ENCODE measurements around the gene ASH1L.
"Not testable (repeated sequence)": the region's sequence is repeated elsewhere in the genome, so short reads cannot be mapped to it uniquely, and the experiment has no call there.

DNA sequence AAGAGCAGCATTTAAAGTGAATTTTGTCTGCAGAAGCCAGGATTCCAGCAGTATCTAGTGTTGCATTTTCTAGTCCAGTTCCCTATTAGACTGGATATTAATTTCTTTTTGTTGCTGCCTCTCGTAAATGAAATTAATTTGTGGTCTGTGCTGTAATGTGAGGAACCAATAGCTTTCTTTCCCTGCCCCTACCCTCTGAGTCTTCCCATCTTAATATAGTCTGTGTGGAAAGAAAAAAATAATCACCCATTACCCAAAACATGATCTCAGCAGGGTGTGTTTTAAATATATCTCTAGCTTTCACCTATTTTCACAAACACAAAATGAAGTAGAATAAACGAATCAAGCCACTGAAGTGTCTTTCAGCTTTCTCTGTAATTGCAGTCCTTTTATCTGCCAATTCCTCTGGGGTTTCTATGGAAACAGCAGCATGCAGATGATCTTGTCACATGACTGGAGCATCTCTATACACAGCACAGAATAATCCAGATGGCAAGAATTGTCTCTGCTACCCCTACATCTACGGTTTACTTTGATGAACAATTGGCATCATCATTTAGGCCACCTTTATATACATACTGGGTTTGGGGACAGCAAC, 33.4 kb upstream of the ASH1L start:
- TF ChIP-seq KLF10 (tag by site-specific recombination; IDR thresholded peaks at IDR 0.05); ZSCAN30 (tag by site-specific recombination; IDR thresholded peaks at IDR 0.05); ZFHX2 (tag by site-specific recombination; conservative IDR thresholded peaks at IDR 0.05); ZNF501 (tag by site-specific recombination; IDR thresholded peaks at IDR 0.05); ZNF114 (tag by site-specific recombination; IDR thresholded peaks at IDR 0.05); YY1 (tag by site-specific recombination; IDR thresholded peaks at IDR 0.05); ZNF391 (tag by site-specific recombination; IDR thresholded peaks at IDR 0.05; ENCODE audit: borderline replicate concordance, low read depth); ZNF76 (tag by site-specific recombination; IDR thresholded peaks at IDR 0.05; ENCODE audit: borderline replicate concordance, low read depth); ZBTB7A (tag by site-specific recombination; IDR thresholded peaks at IDR 0.05; ENCODE audit: low read depth): not testable (repeated sequence)
- TF ChIP-seq, protein P1, sequence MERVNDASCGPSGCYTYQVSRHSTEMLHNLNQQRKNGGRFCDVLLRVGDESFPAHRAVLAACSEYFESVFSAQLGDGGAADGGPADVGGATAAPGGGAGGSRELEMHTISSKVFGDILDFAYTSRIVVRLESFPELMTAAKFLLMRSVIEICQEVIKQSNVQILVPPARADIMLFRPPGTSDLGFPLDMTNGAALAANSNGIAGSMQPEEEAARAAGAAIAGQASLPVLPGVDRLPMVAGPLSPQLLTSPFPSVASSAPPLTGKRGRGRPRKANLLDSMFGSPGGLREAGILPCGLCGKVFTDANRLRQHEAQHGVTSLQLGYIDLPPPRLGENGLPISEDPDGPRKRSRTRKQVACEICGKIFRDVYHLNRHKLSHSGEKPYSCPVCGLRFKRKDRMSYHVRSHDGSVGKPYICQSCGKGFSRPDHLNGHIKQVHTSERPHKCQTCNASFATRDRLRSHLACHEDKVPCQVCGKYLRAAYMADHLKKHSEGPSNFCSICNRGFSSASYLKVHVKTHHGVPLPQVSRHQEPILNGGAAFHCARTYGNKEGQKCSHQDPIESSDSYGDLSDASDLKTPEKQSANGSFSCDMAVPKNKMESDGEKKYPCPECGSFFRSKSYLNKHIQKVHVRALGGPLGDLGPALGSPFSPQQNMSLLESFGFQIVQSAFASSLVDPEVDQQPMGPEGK (tag by site-specific recombination; IDR thresholded peaks at IDR 0.05): not testable (repeated sequence)
- TF ChIP-seq, protein P2, sequence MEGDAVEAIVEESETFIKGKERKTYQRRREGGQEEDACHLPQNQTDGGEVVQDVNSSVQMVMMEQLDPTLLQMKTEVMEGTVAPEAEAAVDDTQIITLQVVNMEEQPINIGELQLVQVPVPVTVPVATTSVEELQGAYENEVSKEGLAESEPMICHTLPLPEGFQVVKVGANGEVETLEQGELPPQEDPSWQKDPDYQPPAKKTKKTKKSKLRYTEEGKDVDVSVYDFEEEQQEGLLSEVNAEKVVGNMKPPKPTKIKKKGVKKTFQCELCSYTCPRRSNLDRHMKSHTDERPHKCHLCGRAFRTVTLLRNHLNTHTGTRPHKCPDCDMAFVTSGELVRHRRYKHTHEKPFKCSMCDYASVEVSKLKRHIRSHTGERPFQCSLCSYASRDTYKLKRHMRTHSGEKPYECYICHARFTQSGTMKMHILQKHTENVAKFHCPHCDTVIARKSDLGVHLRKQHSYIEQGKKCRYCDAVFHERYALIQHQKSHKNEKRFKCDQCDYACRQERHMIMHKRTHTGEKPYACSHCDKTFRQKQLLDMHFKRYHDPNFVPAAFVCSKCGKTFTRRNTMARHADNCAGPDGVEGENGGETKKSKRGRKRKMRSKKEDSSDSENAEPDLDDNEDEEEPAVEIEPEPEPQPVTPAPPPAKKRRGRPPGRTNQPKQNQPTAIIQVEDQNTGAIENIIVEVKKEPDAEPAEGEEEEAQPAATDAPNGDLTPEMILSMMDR (tag by site-specific recombination; IDR thresholded peaks at IDR 0.05): not testable (repeated sequence)
- TF ChIP-seq, protein P3, sequence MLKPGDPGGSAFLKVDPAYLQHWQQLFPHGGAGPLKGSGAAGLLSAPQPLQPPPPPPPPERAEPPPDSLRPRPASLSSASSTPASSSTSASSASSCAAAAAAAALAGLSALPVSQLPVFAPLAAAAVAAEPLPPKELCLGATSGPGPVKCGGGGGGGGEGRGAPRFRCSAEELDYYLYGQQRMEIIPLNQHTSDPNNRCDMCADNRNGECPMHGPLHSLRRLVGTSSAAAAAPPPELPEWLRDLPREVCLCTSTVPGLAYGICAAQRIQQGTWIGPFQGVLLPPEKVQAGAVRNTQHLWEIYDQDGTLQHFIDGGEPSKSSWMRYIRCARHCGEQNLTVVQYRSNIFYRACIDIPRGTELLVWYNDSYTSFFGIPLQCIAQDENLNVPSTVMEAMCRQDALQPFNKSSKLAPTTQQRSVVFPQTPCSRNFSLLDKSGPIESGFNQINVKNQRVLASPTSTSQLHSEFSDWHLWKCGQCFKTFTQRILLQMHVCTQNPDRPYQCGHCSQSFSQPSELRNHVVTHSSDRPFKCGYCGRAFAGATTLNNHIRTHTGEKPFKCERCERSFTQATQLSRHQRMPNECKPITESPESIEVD (tag by site-specific recombination; IDR thresholded peaks at IDR 0.05): not testable (repeated sequence)
